ENCODE measurements around the gene ADAMTS17.

Gene ADAMTS17

GRCh38 chr15:100169615-100170290 is 172.0 kb downstream of the ADAMTS17 start:
- in situ Hi-C loops (cut with HindIII; ENCODE audit: low pct_ligation_motif_present, low pct_unique_long_range_greater_than_20kb, low sequenced_read_pairs): no loop called here
- DNase-seq: no peak

GRCh38 chr15:100168787-100169186 is 173.0 kb downstream of the ADAMTS17 start:
- in situ Hi-C loops (cut with HindIII; ENCODE audit: low pct_ligation_motif_present, low pct_unique_long_range_greater_than_20kb, low sequenced_read_pairs): no loop called here

GRCh38 chr15:100167884-100168375 is 173.8 kb downstream of the ADAMTS17 start:
- in situ Hi-C loops (cut with HindIII; ENCODE audit: low pct_ligation_motif_present, low pct_unique_long_range_greater_than_20kb, low sequenced_read_pairs): no loop called here
- no peak for DNase-seq

More at GRCh38 chr15:100168787-100169186, 173.0 kb downstream of the ADAMTS17 start:
- DNase-seq: no peak

- in situ Hi-C loops (cut with HindIII; ENCODE audit: low pct_ligation_motif_present, low pct_unique_long_range_greater_than_20kb, low sequenced_read_pairs): no loop called here
- DNase-seq: no peak
Observed at GRCh38 chr15:100166313-100166712, 175.5 kb downstream of the ADAMTS17 start.

- no peak for DNase-seq
- in situ Hi-C loops (cut with HindIII; ENCODE audit: low pct_ligation_motif_present, low pct_unique_long_range_greater_than_20kb, low sequenced_read_pairs): no loop called here
Observed at GRCh38 chr15:100163961-100164360, 177.8 kb downstream of the ADAMTS17 start.

GRCh38 chr15:100160953-100161352 is 180.8 kb downstream of the ADAMTS17 start:
- in situ Hi-C loops (cut with HindIII; ENCODE audit: low pct_ligation_motif_present, low pct_unique_long_range_greater_than_20kb, low sequenced_read_pairs): no loop called here
- no peak for DNase-seq

GRCh38 chr15:100159436-100159835 is 182.3 kb downstream of the ADAMTS17 start:
- in situ Hi-C loops (cut with HindIII; ENCODE audit: low pct_ligation_motif_present, low pct_unique_long_range_greater_than_20kb, low sequenced_read_pairs): no loop called here
- DNase-seq: no peak

GRCh38 chr15:100158356-100158755 is 183.4 kb downstream of the ADAMTS17 start:
- no peak for DNase-seq
- in situ Hi-C loops (cut with HindIII; ENCODE audit: low pct_ligation_motif_present, low pct_unique_long_range_greater_than_20kb, low sequenced_read_pairs): no loop called here

- in situ Hi-C loops (cut with HindIII; ENCODE audit: low pct_ligation_motif_present, low pct_unique_long_range_greater_than_20kb, low sequenced_read_pairs): no loop called here
Observed at GRCh38 chr15:100156201-100156600, 185.6 kb downstream of the ADAMTS17 start.

GRCh38 chr15:100154338-100154737 is 187.4 kb downstream of the ADAMTS17 start:
- no peak for DNase-seq
- in situ Hi-C loops (cut with HindIII; ENCODE audit: low pct_ligation_motif_present, low pct_unique_long_range_greater_than_20kb, low sequenced_read_pairs): no loop called here

More at GRCh38 chr15:100156201-100156600, 185.6 kb downstream of the ADAMTS17 start:
- DNase-seq: no peak

- no peak for DNase-seq
- in situ Hi-C loops (cut with HindIII; ENCODE audit: low pct_ligation_motif_present, low pct_unique_long_range_greater_than_20kb, low sequenced_read_pairs): no loop called here
Observed at GRCh38 chr15:100152463-100152862, 189.3 kb downstream of the ADAMTS17 start.

- no peak for DNase-seq
- in situ Hi-C loops (cut with HindIII; ENCODE audit: low pct_ligation_motif_present, low pct_unique_long_range_greater_than_20kb, low sequenced_read_pairs): no loop called here
Observed at GRCh38 chr15:100150906-100151305, 190.9 kb downstream of the ADAMTS17 start.

- in situ Hi-C loops (cut with HindIII; ENCODE audit: low pct_ligation_motif_present, low pct_unique_long_range_greater_than_20kb, low sequenced_read_pairs): no loop called here
- no peak for DNase-seq
Observed at GRCh38 chr15:100147828-100148227, 193.9 kb downstream of the ADAMTS17 start.

GRCh38 chr15:100143378-100143777 is 198.4 kb downstream of the ADAMTS17 start:
- in situ Hi-C loops (cut with HindIII; ENCODE audit: low pct_ligation_motif_present, low pct_unique_long_range_greater_than_20kb, low sequenced_read_pairs): no loop called here
- DNase-seq: no peak

- no peak for DNase-seq
- in situ Hi-C loops (cut with HindIII; ENCODE audit: low pct_ligation_motif_present, low pct_unique_long_range_greater_than_20kb, low sequenced_read_pairs): no loop called here
Observed at GRCh38 chr15:100141311-100142001, 200.3 kb downstream of the ADAMTS17 start.

GRCh38 chr15:100140527-100141308 is 201.1 kb downstream of the ADAMTS17 start:
- in situ Hi-C loops (cut with HindIII; ENCODE audit: low pct_ligation_motif_present, low pct_unique_long_range_greater_than_20kb, low sequenced_read_pairs): no loop called here
- no peak for DNase-seq

- no peak for DNase-seq
- in situ Hi-C loops (cut with HindIII; ENCODE audit: low pct_ligation_motif_present, low pct_unique_long_range_greater_than_20kb, low sequenced_read_pairs): no loop called here
Observed at GRCh38 chr15:100134586-100134985, 207.2 kb downstream of the ADAMTS17 start.

- no peak for DNase-seq
- in situ Hi-C loops (cut with HindIII; ENCODE audit: low pct_ligation_motif_present, low pct_unique_long_range_greater_than_20kb, low sequenced_read_pairs): no loop called here
Observed at GRCh38 chr15:100134089-100134583, 207.6 kb downstream of the ADAMTS17 start.

GRCh38 chr15:100133001-100133400 is 208.8 kb downstream of the ADAMTS17 start:
- DNase-seq: no peak
- in situ Hi-C loops (cut with HindIII; ENCODE audit: low pct_ligation_motif_present, low pct_unique_long_range_greater_than_20kb, low sequenced_read_pairs): no loop called here
